HepG2 (cell line): Measurements from ENCODE around the gene PRM3. TPM values are rescaled to one million over a fixed set of nuclear protein-coding genes. Genes with fewer than 3 reads are reported as not detected.

ENCODE experiments used
- ARID2 ChIP-seq: sonication (generic); formaldehyde crosslinking; IDR thresholded peaks from 2 replicates; pipeline ENCODE4 v1.8.1; 2022; ENCODE audit warnings: mild to moderate bottlenecking, missing genetic modification reagents, borderline replicate concordance
- ATF1 ChIP-seq: IDR thresholded peaks from 2 replicates; pipeline ENCODE4 v1.6.1; 2016; ENCODE audit warnings: mild to moderate bottlenecking, control low read depth
- RBM39 ChIP-seq: fragments of 200-400 bp; formaldehyde crosslinking; IDR thresholded peaks from one replicate; pipeline ENCODE4 v1.6.1; 2018; ENCODE audit warnings: antibody characterized with exemption, mild to moderate bottlenecking, low read depth, low read length; ENCODE audit not compliant: poor library complexity, severe bottlenecking
- SP1 ChIP-seq, 2 experiments: fragments of 450-650 bp in 1 of 2; sonication (generic) in 1 of 2; formaldehyde crosslinking in 1 of 2; IDR thresholded peaks; 2 replicates each; pipeline versions ENCODE4 v1.4.0 to v1.6.1; 2016 to 2020; ENCODE audit warnings: missing genetic modification reagents in 1 of 2
- SP2 ChIP-seq: sonication (generic); formaldehyde crosslinking; IDR thresholded peaks from 2 replicates; pipeline ENCODE4 v1.5.1; 2020; ENCODE audit warnings: mild to moderate bottlenecking, missing genetic modification reagents
- TRIM24 ChIP-seq: sonication (generic); formaldehyde crosslinking; IDR thresholded peaks from 2 replicates; pipeline ENCODE4 v1.8.0; 2022; ENCODE audit warnings: mild to moderate bottlenecking, missing genetic modification reagents
- ZNF563 ChIP-seq: sonication (generic); formaldehyde crosslinking; IDR thresholded peaks from 2 replicates; pipeline ENCODE4 v1.8.0; 2022; ENCODE audit warnings: mild to moderate bottlenecking, moderate library complexity, missing genetic modification reagents
- ZNF780A ChIP-seq: sonication (generic); formaldehyde crosslinking; IDR thresholded peaks from 2 replicates; pipeline ENCODE4 v1.8.0; 2022; ENCODE audit warnings: mild to moderate bottlenecking, missing genetic modification reagents, moderate library complexity
- polyA plus RNA-seq, 8 experiments: library from polyadenylated mRNA; depleted of rRNA in 3 of 8; stranded (reverse) in 7 of 8; unstranded in 1 of 8; fragments of >200 nt; fragmentation: Illumina TruSeq in 4 of 8; extraction: Trizol in 4 of 8; gene quantifications; 2 replicates each; pipeline versions ENCODE4 v1.2.1 to v1.2.3, GENCODE V29; 2011 to 2016; ENCODE audit warnings: low read depth in 4 of 8, missing spikeins in 1 of 8, mixed read lengths in 1 of 8; ENCODE audit not compliant: insufficient read depth in 1 of 8
- total RNA-seq, 5 experiments: library from RNA; depleted of rRNA; stranded (reverse); fragments of >200 nt; fragmentation: Illumina TruSeq; extraction: Trizol; gene quantifications; 2 replicates each; pipeline ENCODE4 v1.2.3, GENCODE V29; 2016; ENCODE audit warnings: low read depth in 1 of 5
- TF ChIP-seq, protein P1 (sequence below), 2 experiments: sonication (generic) in 1 of 2; formaldehyde crosslinking in 1 of 2; IDR thresholded peaks; 2 replicates each; pipeline versions ENCODE4 v1.6.1 to v1.9.0; 2014 to 2022; ENCODE audit warnings: antibody characterized with exemption in 1 of 2, borderline replicate concordance in 1 of 2, inconsistent platforms in 1 of 2, low read depth in 1 of 2, missing genetic modification reagents in 1 of 2

The PRM3 gene
- total and polyA plus RNA-seq, 2 of the 13 experiments (the other 11 are each of a cell fraction or from before 2014, with no cell fraction given): not detected

DNA sequence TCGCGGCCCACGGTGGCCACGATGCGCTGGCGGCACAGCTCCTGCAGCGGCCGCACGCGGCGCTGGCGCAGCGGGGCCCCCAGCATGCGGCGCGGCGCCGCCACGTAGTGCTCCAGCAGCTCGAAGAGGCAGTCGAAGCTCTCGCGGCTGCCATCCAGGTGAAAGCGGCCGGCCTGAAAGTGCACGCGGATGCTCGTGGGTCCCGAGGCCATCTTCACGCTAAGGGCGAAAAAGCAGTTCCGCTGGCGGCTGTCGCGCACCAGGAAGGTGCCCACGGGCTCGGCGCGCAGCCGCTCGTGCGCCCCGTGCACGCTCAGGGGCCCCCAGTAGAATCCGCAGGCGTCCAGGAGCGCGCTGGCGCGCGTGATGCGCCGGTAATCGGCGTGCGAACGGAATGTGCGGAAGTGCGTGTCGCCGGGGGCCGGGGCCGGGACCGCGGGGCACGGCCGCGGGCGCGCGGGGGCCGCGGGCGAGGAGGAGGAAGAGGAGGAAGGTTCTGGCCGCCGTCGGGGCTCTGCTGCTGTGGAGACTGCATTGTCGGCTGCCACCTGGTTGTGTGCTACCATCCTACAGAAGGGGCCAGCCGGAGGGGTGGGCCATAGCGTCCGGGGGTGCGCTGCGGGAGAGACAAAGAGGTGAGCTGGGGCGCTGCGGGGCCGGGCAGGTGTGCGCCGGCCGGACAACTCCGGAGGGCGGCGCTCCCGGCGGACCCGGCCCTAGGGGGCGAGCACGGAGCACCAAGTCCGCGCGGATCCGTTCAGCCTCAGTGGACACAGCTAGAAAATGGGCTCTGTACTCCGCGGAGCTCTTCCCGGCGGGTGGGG lies 18.3 kb downstream of the PRM3 start (continued):
- TF ChIP-seq, protein P1, sequence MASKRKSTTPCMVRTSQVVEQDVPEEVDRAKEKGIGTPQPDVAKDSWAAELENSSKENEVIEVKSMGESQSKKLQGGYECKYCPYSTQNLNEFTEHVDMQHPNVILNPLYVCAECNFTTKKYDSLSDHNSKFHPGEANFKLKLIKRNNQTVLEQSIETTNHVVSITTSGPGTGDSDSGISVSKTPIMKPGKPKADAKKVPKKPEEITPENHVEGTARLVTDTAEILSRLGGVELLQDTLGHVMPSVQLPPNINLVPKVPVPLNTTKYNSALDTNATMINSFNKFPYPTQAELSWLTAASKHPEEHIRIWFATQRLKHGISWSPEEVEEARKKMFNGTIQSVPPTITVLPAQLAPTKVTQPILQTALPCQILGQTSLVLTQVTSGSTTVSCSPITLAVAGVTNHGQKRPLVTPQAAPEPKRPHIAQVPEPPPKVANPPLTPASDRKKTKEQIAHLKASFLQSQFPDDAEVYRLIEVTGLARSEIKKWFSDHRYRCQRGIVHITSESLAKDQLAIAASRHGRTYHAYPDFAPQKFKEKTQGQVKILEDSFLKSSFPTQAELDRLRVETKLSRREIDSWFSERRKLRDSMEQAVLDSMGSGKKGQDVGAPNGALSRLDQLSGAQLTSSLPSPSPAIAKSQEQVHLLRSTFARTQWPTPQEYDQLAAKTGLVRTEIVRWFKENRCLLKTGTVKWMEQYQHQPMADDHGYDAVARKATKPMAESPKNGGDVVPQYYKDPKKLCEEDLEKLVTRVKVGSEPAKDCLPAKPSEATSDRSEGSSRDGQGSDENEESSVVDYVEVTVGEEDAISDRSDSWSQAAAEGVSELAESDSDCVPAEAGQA (IDR thresholded peaks at IDR 0.05; ENCODE audit: low read depth): peak; percentile 24; the same call in 1 of the 2 replicates
- TF ChIP-seq, protein P1 (CRISPR knock-in tag; IDR thresholded peaks at IDR 0.05; ENCODE audit: borderline replicate concordance): no peak
- no peak for TF ChIP-seq ARID2
- TF ChIP-seq SP2 (CRISPR knock-in tag): no peak
- no peak; the same call in 1 of the 2 replicates for TF ChIP-seq ZNF563
- no peak for TF ChIP-seq ZNF780A
- no peak for TF ChIP-seq RBM39
- no peak for TF ChIP-seq SP1 (IDR thresholded peaks at IDR 0.05)
- TF ChIP-seq SP1 (CRISPR knock-in tag; IDR thresholded peaks at IDR 0.05): no peak
- no peak for TF ChIP-seq ATF1
- TF ChIP-seq TRIM24 (CRISPR knock-in tag): no peak
- TF ChIP-seq, all 625 proteins: peak for 94
